CD4-positive, alpha-beta T cell treated with Interleukin-12 subunit alpha and Interleukin-12 subunit beta, for 1 hour (primary cell): ENCODE measurements around the gene C6orf15.

Experiments used
- DNase-seq: peaks from one replicate; pipeline ENCODE4 v3.0.0-alpha.2; 2020

C6orf15 gene

GRCh38 chr6:31129130-31129529 is 16.8 kb upstream of the C6orf15 start:
- no peak for DNase-seq

DNA sequence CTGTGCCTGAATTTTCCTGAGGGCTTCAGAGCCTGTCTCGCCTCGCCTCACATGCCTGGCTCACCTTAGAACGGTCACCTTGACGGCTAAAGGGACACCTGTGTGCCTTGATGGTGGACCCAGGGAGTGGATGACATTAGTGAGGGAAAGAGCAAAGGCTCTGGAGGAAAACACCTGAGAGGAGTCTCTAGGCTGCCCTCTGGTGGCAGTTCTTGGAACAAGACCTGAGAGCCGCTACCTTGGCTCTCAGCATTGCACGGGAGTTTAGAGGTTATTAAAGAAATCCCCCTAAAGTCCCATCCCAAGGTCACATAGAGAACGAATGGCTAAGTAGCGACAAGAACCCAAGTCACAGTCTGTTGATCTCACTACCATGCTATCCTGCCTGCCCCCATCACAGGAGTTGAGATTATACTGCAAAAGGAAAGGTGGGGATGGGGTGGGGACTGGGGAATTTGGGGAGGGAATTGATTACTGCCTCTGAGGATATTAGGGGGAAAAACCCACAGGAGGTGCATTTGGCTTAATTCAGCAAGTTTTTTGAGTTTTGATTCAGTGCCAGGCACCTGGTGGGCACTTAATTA is 15.8 kb upstream of the C6orf15 start:
- peak; percentile 76 for DNase-seq

DNA sequence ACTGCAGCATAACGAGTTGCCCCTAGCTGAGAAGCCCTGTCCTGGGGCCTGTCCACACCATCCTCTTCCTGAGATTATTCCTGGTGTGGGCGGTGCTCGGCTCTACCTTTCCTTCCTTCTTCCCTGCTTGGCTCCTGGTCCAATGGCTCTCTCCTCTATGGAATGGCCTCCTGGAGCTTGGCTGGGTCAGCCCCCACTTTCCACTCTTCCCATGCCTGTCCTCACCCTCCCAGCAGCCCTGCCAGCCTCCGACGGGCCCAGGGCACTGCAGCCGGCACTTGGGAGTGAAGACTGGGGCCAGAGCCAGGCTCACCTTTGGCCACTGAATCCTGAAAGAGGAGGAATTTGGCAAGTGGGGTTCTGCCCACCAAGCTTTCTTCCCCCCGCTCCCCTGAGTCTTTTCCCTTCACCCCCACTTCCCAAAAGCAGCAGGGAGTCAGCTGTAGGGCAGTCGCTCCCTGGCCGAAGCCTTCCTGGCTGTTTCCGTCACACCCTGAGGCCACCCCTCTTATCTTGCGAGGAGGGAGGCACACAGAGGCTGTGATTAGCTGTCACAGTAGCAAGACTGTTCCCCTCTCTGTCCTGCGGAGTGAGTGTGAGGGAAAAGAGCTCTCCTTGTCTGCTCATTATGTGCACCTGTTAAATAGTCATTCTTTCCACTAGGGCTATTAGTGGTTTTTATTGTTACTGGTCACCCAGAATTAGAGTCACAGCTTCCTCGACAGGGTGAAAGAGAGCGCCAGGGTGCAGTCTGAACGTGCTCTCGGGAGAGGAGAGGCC is 14.2 kb upstream of the C6orf15 start:
- DNase-seq = no peak

DNA sequence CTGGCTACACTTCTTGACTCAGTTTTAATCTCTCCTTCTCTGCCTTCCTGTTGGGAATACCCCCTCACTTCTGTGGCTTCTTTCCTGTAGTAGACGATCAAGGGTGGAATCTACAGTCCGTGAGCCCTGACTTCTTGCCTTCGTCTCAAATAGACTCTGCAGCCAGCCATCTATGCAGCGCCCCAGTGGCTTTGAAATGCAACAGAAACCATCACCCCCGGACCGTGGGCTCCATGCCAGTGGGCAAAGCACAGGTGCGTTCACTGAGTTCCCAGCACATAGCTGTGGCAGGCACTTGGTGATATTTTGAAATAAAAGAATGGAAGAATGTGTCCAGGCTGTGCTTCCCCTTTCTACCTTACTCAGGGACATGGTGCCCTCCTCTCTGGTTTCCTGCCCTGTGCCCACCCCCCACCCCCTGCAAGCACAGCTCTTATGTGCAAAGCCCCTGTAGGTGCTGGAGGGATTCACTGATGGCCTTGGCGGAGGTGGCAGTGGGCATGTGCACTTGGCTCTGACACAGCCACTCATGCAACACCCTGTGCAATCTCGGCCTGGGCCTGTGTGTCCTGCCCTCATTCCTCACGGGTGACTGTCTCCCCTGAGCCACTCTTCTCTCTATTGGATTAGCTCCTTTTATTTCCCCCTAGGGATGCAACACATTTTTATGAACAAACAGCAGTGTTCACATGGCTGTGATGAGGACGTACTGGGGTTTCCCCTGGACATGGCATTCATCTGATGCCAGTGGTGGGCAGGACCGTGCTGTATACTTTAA is 13.4 kb upstream of the C6orf15 start:
- no peak for DNase-seq

GRCh38 chr6:31125162-31125561 is 12.8 kb upstream of the C6orf15 start:
- DNase-seq = no peak

DNA sequence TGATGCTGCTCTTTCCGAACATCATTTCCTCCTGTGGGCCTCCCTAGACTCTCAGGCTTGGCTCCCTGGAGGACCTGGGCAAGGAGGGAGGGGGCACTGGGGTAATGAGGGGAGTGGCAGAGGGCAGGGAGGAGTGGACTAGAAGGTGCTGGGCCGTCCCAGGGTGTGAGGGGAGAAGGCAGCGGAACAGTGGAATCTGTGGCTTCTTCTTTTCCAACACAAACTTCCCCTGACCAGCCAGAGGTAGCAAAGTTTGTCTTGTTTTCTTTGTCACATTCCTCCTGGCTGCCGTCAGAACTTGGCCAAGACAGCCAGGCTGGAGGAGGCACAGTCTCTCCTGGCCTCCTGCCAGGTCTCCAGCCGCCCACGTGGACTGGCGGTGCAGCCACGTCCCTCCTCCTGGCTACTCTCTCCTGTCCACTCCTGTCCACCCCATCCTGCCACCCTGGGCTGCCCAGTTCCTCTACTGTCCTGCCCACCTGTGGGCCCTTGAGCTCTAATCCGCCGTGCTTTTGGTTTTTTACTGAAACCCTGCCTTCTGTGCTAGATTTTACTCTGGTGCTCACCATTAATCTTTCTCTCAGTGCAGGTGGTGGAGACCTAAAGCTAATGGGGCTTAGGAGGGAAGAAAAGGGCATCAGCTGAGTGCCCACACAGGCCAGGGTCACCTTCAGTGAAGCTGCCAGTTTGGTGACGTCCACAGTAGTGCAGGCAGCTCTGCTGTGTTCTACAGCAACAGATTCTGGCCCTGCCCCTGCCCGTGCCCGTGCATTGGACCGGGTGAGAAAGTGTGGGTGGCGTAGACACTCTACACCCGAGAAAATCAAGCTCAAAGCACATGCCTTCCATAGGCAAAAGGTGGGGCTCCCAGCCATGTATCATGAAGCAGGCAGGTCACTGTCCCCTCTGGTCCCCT is 10.7 kb upstream of the C6orf15 start:
- no peak for DNase-seq

DNA sequence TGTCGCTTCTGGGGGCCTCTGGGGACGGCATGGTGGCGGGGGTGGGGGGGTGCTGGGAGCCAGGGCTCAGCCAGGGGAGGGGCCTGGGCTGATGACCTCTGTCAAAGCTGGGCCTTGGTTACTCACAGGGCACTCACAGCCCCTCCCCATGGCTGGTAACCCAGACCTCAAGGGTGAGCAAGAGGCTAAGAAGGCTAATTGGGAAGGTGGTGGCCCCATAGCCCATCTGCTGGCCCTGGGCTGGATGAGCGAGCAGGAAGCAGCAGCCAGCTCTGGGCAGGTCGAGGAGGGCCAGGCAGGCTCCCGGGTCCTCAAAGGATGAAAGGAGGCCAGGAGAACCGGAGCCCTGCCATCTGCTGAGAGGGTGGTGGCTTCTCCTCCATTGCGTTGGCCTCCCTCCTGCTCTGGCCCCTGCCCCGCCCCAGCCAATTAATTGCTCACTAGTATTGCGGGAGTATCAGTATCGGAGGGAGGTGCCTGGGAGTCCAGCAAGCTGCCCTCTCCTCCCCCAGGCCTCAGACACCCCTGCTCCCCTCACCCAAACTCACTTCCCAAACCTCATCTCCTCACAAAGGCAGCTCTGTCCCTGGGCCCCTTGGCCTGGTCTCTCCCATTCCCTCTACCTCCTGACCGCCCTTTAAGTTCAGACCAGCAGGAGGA is 8.9 kb upstream of the C6orf15 start:
- DNase-seq = no peak

- DNase-seq = no peak
These were observed 8.0 kb upstream of the C6orf15 start, which contains the start of gene CDSN for GRCh38 chr6:31120151-31120915. Gene CDSN, minus strand, starts transcription at chr6:31120446. Its CDS starts 27 bp downstream, at chr6:31120419.

GRCh38 chr6:31118178-31118577 is 5.8 kb upstream of the C6orf15 start:
- DNase-seq = no peak

- no peak for DNase-seq
These were observed 4.4 kb upstream of the C6orf15 start for GRCh38 chr6:31116661-31117385.

GRCh38 chr6:31115941-31116560 is 3.7 kb upstream of the C6orf15 start:
- no peak for DNase-seq

DNA sequence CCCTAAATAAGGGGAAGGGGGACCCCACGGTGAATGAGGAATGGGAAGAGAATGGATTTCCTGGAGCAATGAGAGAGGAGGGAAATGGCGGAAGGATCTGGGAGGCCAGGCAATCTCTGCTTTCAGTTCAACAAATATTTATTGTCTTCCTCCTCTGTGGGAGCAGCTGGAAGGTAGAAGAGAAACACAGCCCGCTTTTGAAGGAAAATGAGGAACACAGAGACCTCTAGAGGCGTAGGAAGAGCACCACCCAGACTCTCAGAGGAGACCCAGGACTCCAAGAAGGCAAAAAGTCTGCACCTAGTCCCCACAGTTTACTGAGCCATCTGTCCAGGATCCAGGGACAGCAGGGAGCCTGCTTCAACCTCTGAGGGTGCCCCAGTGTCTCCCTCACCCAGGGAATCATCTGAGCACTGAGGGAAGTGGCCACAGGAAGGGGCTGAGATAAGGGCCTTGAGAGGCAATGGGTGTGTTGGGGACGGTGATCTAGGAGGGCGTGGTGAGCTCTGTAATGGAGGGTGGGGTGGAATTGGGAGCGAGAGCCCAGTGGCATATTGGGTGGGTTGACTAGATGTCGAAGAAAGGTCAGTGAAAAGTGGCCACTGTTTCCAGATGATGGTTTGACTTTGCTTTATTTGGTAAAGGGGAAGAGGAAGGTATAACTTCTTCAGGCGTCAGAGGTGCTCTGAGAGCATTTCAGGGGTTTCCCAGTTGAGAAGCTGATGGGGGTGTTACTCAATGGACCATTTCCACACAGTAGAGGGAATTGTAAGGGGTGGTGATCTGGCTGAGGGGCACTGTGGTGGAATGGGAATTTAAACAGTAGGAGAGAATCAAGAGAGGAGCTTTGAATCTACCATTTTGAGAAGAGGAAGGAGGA is 2.8 kb upstream of the C6orf15 start:
- peak; percentile 17 for DNase-seq

- DNase-seq = no peak
These were observed 2.1 kb upstream of the C6orf15 start, which contains the start of gene PSORS1C1 for GRCh38 chr6:31114541-31114878. Gene PSORS1C1, plus strand, starts transcription at chr6:31114800. Its CDS starts 14,833 bp downstream, at chr6:31129633.

DNA sequence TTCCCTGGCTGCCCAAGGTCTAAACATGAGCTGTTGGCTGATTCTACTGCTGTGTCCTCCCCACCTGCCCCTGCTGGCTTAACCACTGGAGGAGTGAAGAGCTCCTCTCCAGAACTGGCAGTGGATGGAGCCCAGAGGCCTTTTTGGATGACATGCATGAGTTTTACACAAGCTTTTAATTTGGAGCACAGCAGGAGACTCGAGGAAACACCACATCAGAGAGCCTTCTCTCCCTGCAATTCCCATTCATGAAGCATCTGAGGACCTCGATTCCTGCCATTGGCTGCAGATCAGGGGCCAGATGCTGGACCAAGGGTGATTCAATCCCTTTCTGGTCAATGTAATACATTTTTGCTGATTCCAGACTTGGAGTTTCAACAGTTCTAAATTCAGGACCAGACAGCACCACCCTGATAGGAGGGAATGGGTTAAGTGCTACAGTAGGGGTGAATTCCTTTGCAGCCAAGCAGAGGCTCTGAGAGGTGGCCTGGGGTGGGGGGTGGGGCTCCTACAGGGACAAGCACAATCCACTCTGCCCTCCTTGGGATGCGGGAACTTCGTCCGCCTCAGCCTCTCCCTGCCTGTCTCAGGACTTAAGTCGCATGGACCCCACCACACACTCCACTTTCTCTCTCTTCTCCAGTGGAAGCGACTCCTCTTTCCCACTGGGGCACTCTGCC is 1.6 kb upstream of the C6orf15 start:
- no peak for DNase-seq

DNA sequence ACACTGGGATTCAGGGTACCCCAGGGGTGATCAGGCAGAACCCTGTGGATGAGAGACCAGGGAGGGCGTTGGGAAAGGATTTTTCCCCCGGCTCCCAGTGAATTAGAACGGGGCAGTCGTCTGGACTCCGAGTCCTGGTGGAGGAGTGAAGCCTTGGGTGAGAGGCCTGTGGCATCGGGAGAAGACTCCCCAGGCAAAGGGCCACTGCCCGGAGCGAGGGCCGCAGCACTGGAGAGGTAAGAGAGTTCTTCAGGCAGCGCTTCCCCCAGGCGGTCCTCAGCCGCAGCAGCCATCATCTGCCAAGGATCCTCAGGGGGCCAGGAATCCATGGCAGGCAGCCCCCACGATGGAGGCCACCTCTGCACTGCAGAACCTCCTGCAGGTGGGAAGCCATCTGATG is 663 bp downstream of the C6orf15 start:
- no peak for DNase-seq

- DNase-seq = no peak
These were observed 1.4 kb downstream of the C6orf15 start for GRCh38 chr6:31110825-31111582.

GRCh38 chr6:31107052-31107451 is 5.3 kb downstream of the C6orf15 start:
- no peak for DNase-seq

- no peak for DNase-seq
These were observed 9.2 kb downstream of the C6orf15 start for GRCh38 chr6:31103136-31103535.
